Activated CD4-positive, alpha-beta T cell treated with anti-CD3 and anti-CD28 coated beads for 36 hours (primary cell): Measurements from ENCODE around the gene FOXJ1. TPM values are rescaled to one million over a fixed set of nuclear protein-coding genes. Genes with fewer than 3 reads are reported as not detected.
A peak's percentile ranks its signal among the peaks of the same experiment; 100 is the strongest.

Experiments
- ATAC-seq: fragments of 200-7000 bp; cut with Tn5 transposase; one replicate; pipeline ENCODE4 v1.10.0; 2021; ENCODE audit warnings: mild to moderate bottlenecking, moderate library complexity
- CTCF ChIA-PET: fragments of 350-600 bp; sonication (Branson Sonifier 250); formaldehyde crosslinking; loops from one replicate; lab custom pipeline; 2021; ENCODE audit warnings: antibody characterized with exemption; lab: Charles Lee
- POLR2A ChIA-PET: fragments of 350-600 bp; sonication (Branson Sonifier 250); formaldehyde crosslinking; loops from one replicate; lab custom pipeline; 2021; ENCODE audit warnings: antibody characterized with exemption, inconsistent platforms; lab: Charles Lee
- DNase-seq: peaks from one replicate; pipeline ENCODE4 v3.0.0-alpha.2; 2020
- H3K27ac Mint-ChIP-seq: one replicate; pipeline ENCODE4 v1.8.0; 2021; ENCODE audit warnings: mixed read lengths
- H3K27me3 Mint-ChIP-seq: one replicate; pipeline ENCODE4 v1.8.0; 2021; ENCODE audit warnings: mixed read lengths
- H3K36me3 Mint-ChIP-seq: one replicate; pipeline ENCODE4 v1.8.0; 2021; ENCODE audit warnings: low read depth, mixed read lengths
- H3K4me1 Mint-ChIP-seq: one replicate; pipeline ENCODE4 v1.8.0; 2021; ENCODE audit warnings: mixed read lengths
- H3K4me3 Mint-ChIP-seq: one replicate; pipeline ENCODE4 v1.8.0; 2021; ENCODE audit warnings: mild to moderate bottlenecking, moderate library complexity, mixed read lengths
- H3K9me3 Mint-ChIP-seq: one replicate; pipeline ENCODE4 v1.8.0; 2021; ENCODE audit warnings: low read depth, mixed read lengths
- intact Hi-C, 2 experiments: fragments of 100-400 bp; cut with DNase I in 1 of 2; cut with micrococcal nuclease in 1 of 2; formaldehyde crosslinking; loops; one replicate each; pipeline versions ENCODE4 v1.14.2 to v1.15.1; 2022 to 2024; cut with DNase I, micrococcal nuclease
- total RNA-seq, 2 experiments: library from RNA; stranded (reverse); gene quantifications; one replicate each; pipeline ENCODE4 v1.2.3, GENCODE V29; 2021

Gene FOXJ1
- total RNA-seq, 2 experiments from 2014 or later = 0.47 to 0.53 TPM

DNA sequence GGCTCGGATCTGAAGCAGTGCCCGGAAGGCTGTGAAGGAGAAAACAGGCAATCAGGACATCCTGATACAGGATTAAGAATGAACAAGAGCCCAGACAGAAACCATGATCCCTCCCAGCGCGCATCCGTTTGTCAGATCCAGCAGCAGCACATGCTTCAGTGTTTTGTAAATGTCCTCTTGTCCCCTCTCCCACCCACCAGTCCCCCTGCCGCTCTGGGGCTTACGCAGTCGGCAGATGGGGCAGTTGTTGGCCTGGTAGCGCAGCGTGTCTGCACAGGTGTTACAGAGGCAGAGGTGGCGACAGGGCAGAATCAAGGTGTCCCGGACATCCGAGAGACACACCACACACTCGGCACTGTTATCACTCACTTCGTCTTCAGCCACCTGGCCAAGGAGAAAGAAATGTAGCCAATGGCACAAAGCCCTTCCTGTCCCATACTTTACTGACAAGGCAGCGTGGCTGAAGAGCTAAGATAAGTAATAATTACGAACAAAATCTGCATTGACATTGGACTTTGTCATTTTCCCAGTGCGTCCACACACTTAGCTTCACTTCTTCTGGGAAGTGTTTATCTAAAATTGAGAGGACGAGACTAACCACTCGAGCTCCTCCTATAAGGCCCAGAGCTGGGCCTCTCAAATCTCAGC, 20.7 kb upstream of the FOXJ1 start:
- H3K4me3 Mint-ChIP-seq = no peak overlapping the region
- H3K27ac Mint-ChIP-seq = no peak overlapping the region
- ATAC-seq (no peak), DNase-seq (no peak)
- H3K4me1 Mint-ChIP-seq = peaks cover 14% of the 10 kb centered on the region
- no peaks in the 10 kb centered on the region for H3K9me3 Mint-ChIP-seq
- ChIA-PET CTCF (interaction anchor here (0.6 to 0.9 kb wide), 2 partner anchors 8 to 142 kb away, joined by 3 read pairs; no protein-coding TSS in a partner anchor), POLR2A (no interaction called here)
- intact Hi-C loops = no loop called here
- peaks cover 31% of the 10 kb centered on the region for H3K36me3 Mint-ChIP-seq
- no peaks in the 10 kb centered on the region for H3K27me3 Mint-ChIP-seq

DNA sequence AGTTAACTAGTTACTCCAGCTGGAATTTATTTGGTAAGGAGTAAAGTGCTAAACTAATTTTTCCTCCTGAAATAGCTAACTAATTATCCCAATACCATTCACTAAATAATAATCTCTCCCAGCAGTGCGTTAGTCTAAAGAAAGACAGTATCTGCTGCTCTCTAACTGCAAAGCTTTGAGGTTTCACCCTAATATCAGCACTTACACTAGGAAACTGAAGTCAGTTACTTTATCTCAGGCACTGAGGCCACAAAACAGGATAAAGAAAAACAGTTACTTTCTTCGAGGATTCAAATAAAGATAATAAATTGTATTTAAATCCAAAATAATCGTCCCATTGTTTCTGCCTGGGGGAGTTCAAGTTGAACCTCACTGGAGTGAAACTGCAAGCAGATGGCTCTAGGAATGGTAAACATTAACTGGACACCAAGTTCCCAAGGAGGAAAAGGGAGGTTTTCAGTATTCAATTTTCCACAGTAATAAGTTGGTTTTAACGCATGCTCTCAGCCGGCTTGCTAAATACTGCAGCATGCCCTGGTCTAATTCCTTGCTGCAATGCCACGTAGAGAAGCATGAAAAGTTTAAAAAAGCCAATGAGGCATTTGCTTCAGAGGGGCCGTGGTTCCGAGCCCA, 20.0 kb upstream of the FOXJ1 start:
- POLR2A ChIA-PET = no interaction called here
- CTCF ChIA-PET = interaction anchor here (0.6 to 1.3 kb wide), 5 partner anchors 8 to 133 kb away, joined by 3 read pairs; no protein-coding TSS in a partner anchor
- no peaks in the 10 kb centered on the region for H3K9me3 Mint-ChIP-seq
- intact Hi-C loops = no loop called here
- peaks cover 11% of the 10 kb centered on the region for H3K4me1 Mint-ChIP-seq
- no peak overlapping the region for H3K4me3 Mint-ChIP-seq
- no peak overlapping the region for H3K27ac Mint-ChIP-seq
- ATAC-seq (no peak), DNase-seq (no peak)
- H3K36me3 Mint-ChIP-seq = peaks cover 33% of the 10 kb centered on the region
- no peaks in the 10 kb centered on the region for H3K27me3 Mint-ChIP-seq

DNA sequence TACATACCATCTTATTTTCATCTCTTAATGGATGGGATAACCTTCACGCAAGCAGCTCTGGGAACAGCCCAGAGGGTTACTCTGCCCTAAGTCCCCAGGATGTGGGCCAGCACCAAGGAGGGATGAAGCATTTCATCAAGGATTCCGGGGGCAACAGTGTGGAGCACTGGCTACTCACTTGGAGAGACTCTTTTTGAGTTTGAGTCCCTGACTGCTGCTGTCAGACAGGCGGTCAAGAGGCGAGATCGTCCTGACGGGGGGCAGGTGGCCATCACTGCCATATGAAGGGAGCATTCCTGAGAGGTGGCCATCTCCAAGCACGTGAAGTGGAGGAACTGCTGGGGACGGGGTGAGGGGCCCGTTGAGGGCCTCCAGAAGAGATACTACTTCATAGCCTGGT, 18.1 kb upstream of the FOXJ1 start:
- no peak for DNase-seq
- Mint-ChIP-seq H3K9me3 (no peaks in the 10 kb centered on the region), H3K27ac (no peak overlapping the region), H3K4me1 (peaks cover 4% of the 10 kb centered on the region), H3K27me3 (no peaks in the 10 kb centered on the region), H3K36me3 (peaks cover 35% of the 10 kb centered on the region), H3K4me3 (no peak overlapping the region)
- POLR2A ChIA-PET = no interaction called here
- CTCF ChIA-PET = interaction anchor here (1.0 kb wide), 2 partner anchors 9 to 20 kb away, joined by 3 read pairs; no protein-coding TSS in a partner anchor
- intact Hi-C loops = no loop called here
- ATAC-seq = no peak

DNA sequence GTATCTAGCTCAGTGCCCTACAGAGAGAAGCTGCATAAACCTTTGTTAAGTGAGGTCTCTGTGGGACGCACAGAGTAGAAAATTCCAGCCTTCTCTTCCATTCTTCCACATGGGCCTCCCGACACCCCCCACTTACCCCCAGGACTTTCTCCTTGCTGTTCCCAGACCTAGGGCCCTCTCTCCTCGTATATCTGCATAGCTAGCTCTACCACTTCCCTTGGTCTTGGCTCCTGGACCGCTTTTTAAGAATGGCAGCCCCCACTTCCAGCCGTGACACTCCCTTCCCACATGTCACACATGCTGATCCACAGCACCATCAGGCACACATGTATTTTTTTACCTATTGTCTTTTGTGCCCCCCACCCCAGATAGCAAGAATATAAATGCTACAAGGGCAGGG, 16.7 kb upstream of the FOXJ1 start:
- ChIA-PET POLR2A (interaction anchor here (0.9 kb wide), 1 partner anchor 25 kb away, joined by 3 read pairs; no protein-coding TSS in a partner anchor), CTCF (interaction anchor here (0.6 to 1.2 kb wide), 3 partner anchors 10 to 296 kb away, joined by 3 to 4 read pairs (median 3); no protein-coding TSS in a partner anchor)
- Mint-ChIP-seq H3K9me3 (no peaks in the 10 kb centered on the region), H3K4me1 (peaks cover 15% of the 10 kb centered on the region), H3K36me3 (peaks cover 29% of the 10 kb centered on the region), H3K27me3 (no peaks in the 10 kb centered on the region), H3K4me3 (no peak overlapping the region), H3K27ac (no peak overlapping the region)
- ATAC-seq (no peak), DNase-seq (no peak)
- intact Hi-C loops = no loop called here

- H3K27me3 Mint-ChIP-seq = no peaks in the 10 kb centered on the region
- DNase-seq (no peak), ATAC-seq (no peak)
- intact Hi-C loops = no loop called here
- H3K4me3 Mint-ChIP-seq = no peak overlapping the region
- CTCF ChIA-PET = interaction anchor here (0.6 kb wide), 1 partner anchor 148 kb away, joined by 3 read pairs; no protein-coding TSS in a partner anchor
- H3K9me3 Mint-ChIP-seq = no peaks in the 10 kb centered on the region
- no peak overlapping the region for H3K27ac Mint-ChIP-seq
- peaks cover 26% of the 10 kb centered on the region for H3K4me1 Mint-ChIP-seq
- peaks cover 34% of the 10 kb centered on the region for H3K36me3 Mint-ChIP-seq
- POLR2A ChIA-PET = interaction anchor here (0.6 kb wide), 1 partner anchor 110 kb away, joined by 7 read pairs; no protein-coding TSS in a partner anchor
Measured at GRCh38 chr17:76156662-76156991, 15.6 kb upstream of the FOXJ1 start.

GRCh38 chr17:76155988-76156661, 15.1 kb upstream of the FOXJ1 start:
- no peak overlapping the region for H3K4me3 Mint-ChIP-seq
- intact Hi-C loops = no loop called here
- H3K9me3 Mint-ChIP-seq = no peaks in the 10 kb centered on the region
- H3K36me3 Mint-ChIP-seq = peaks cover 36% of the 10 kb centered on the region
- ChIA-PET CTCF (interaction anchor here (0.6 kb wide), 1 partner anchor 149 kb away, joined by 3 read pairs; no protein-coding TSS in a partner anchor), POLR2A (interaction anchor here (0.6 kb wide), 2 partner anchors 111 to 893 kb away, joined by 3 to 7 read pairs; no protein-coding TSS in a partner anchor)
- ATAC-seq = no peak
- no peaks in the 10 kb centered on the region for H3K27me3 Mint-ChIP-seq
- no peak for DNase-seq
- H3K4me1 Mint-ChIP-seq = peaks cover 31% of the 10 kb centered on the region
- no peak overlapping the region for H3K27ac Mint-ChIP-seq

DNA sequence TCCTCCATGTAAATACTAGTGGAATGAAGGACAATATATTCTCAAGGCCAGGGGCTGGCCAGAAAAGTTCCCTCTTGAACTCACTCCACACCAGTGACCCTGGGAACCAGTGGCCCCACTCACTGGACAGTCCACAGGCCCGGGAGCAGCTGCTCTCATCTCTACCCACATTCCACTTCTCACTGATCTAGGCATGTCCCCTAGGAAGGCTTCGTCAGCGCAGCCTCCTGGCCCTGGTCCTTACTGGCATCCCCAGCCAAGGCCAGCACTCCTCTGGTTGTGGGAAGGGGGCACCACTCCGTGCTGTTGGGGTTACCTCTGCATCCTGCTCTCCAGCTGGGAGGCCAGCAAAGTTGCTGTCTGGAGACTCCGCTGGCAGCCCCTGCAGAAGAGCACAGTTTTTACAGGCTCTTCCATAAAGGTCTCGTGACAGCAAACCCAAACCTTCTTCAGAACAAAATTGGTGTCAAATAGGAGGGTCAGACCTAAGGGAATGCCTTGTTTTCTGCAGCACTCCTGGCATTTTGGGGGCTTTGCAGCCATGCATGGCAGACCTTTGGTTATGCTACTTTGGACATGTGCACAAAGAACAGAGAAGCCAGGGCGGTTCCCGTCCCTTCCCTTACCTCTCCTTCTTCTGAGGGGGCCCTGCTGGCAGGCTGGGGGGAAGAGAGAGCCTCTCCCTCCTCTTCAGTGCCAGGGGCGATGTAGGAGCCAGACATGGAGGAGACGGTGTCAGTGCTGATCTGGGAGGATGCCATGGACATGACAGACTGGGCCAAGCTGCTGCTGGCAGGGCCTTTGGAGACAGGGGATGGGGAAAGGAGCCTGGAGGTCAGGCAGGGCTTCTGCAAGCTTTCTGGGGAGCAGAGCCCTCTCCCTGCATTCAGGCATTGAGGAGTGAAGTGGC, 14.1 kb upstream of the FOXJ1 start:
- no peak overlapping the region for H3K4me3 Mint-ChIP-seq
- no peak overlapping the region for H3K27ac Mint-ChIP-seq
- no peak for ATAC-seq
- peaks cover 39% of the 10 kb centered on the region for H3K36me3 Mint-ChIP-seq
- intact Hi-C loops = no loop called here
- CTCF ChIA-PET = interaction anchor here (0.6 to 1.6 kb wide), 3 partner anchors 13 to 208 kb away, joined by 3 to 5 read pairs (median 3); no protein-coding TSS in a partner anchor
- no peaks in the 10 kb centered on the region for H3K9me3 Mint-ChIP-seq
- H3K27me3 Mint-ChIP-seq = no peaks in the 10 kb centered on the region
- POLR2A ChIA-PET = no interaction called here
- peaks cover 36% of the 10 kb centered on the region for H3K4me1 Mint-ChIP-seq
- no peak for DNase-seq

GRCh38 chr17:76154292-76154691, 13.2 kb upstream of the FOXJ1 start:
- Mint-ChIP-seq H3K36me3 (peaks cover 38% of the 10 kb centered on the region), H3K27me3 (no peaks in the 10 kb centered on the region), H3K4me3 (no peak overlapping the region), H3K27ac (peak overlapping the region; percentile 3), H3K4me1 (peaks cover 36% of the 10 kb centered on the region), H3K9me3 (no peaks in the 10 kb centered on the region)
- DNase-seq (no peak), ATAC-seq (no peak)
- POLR2A ChIA-PET = interaction anchor here (0.7 kb wide), 1 partner anchor 12 kb away, joined by 4 read pairs; no protein-coding TSS in a partner anchor
- intact Hi-C loops = no loop called here
- CTCF ChIA-PET = interaction anchor here (0.6 to 4.7 kb wide), 6 partner anchors 12 to 149 kb away, joined by 3 to 24 read pairs (median 4); no protein-coding TSS in a partner anchor

- CTCF ChIA-PET = interaction anchor here (0.8 to 4.7 kb wide), 6 partner anchors 9 to 148 kb away, joined by 3 to 24 read pairs (median 4); no protein-coding TSS in a partner anchor
- no peaks in the 10 kb centered on the region for H3K27me3 Mint-ChIP-seq
- peaks cover 36% of the 10 kb centered on the region for H3K4me1 Mint-ChIP-seq
- no peaks in the 10 kb centered on the region for H3K9me3 Mint-ChIP-seq
- intact Hi-C loops = no loop called here
- DNase-seq (no peak), ATAC-seq (no peak)
- POLR2A ChIA-PET = interaction anchor here (0.7 kb wide), 1 partner anchor 13 kb away, joined by 4 read pairs; no protein-coding TSS in a partner anchor
- H3K36me3 Mint-ChIP-seq = peaks cover 37% of the 10 kb centered on the region
- no peak overlapping the region for H3K4me3 Mint-ChIP-seq
- H3K27ac Mint-ChIP-seq = no peak overlapping the region
Measured at GRCh38 chr17:76153640-76154039, 12.6 kb upstream of the FOXJ1 start.

DNA sequence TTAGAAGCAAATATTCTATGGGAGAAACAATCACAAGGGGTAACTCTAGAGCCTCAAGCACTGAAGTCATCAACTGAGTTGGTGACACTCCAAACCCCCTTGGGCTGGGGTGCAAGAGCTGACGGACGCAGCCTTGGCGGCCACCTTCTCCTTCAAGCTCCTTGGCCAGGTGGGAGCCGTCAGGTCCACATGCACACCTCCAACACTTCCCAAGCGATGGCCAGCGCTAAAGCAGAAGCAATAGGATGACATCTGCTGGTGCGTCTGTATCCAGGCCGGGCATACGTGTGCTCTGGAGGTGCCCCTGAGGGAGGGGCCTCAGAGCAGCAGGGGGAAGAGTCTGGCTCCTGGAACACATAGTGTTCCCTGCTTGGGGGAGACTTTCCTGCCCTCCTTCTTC, 12.2 kb upstream of the FOXJ1 start:
- CTCF ChIA-PET = interaction anchor here (0.8 to 4.7 kb wide), 6 partner anchors 9 to 148 kb away, joined by 3 to 24 read pairs (median 4); no protein-coding TSS in a partner anchor
- no peak for ATAC-seq
- intact Hi-C loops = no loop called here
- no peaks in the 10 kb centered on the region for H3K9me3 Mint-ChIP-seq
- no peak for DNase-seq
- peaks cover 36% of the 10 kb centered on the region for H3K4me1 Mint-ChIP-seq
- peaks cover 35% of the 10 kb centered on the region for H3K36me3 Mint-ChIP-seq
- no peak overlapping the region for H3K27ac Mint-ChIP-seq
- POLR2A ChIA-PET = interaction anchor here (0.6 kb wide), 1 partner anchor 469 kb away, joined by 3 read pairs; no protein-coding TSS in a partner anchor
- H3K27me3 Mint-ChIP-seq = no peaks in the 10 kb centered on the region
- no peak overlapping the region for H3K4me3 Mint-ChIP-seq
